Astrocyte of the spinal cord (primary cell): Measurements from ENCODE around the gene ZBED2.

Experiments
- DNase-seq: peaks from one replicate; pipeline ENCODE4 v3.0.0; 2011; ENCODE audit warnings: low read depth, low spot score
- H3K4me3 ChIP-seq: 2 replicates; pipeline ENCODE4 v1.5.1; 2011; ENCODE audit warnings: low read depth, mild to moderate bottlenecking, low read length, moderate library complexity
- CTCF ChIP-seq: IDR thresholded peaks from 2 replicates; pipeline ENCODE4 v1.5.1; 2012; ENCODE audit warnings: low read depth, mild to moderate bottlenecking, low read length, inconsistent platforms
- in situ Hi-C: cut with HindIII; loops from 2 replicates; pipeline ENCODE4 v1.10.0; 2017; ENCODE audit warnings: low sequenced_read_pairs

Gene ZBED2

DNA sequence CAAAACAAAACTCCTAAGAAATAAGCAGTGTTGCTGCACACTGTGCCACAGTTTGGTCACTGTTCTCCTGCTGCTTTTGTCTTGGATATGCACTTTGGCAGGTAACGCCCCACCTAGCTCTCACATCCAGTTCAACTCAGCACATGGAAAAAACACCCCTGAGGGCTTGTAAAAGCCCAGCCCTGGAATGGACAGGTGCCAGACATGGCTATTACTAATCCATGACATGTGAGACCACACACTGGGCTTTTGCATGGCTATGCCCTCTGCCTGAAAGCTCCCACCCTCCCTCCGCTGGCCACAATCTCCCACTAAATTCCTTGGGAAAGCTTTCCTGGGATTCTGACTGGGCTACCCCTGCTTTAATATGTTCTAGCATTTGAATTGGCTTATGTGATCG is 24.7 kb upstream of the ZBED2 start:
- TF ChIP-seq CTCF = no peak
- H3K4me3 ChIP-seq = no peak overlapping the region
- DNase-seq = peak; percentile 20
- in situ Hi-C loops = no loop called here

DNA sequence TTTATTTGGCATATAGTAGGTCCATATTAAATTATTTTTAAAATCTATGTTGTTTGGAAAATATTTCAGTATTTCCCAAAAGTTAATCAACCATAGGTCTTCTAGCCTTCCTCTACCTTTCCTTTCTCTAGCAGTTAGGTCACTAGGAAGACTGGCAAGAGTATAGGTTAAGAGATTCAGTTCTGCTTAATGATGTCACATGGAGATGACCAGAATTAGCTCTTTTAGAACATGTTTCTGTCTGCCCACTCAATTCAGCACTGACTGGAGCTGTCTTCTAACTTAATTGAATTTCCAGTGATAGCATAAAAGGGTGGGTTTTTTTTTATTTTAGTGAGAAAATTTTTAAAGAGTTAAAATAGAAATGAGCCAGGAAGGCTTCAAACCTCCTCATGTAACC is 23.8 kb upstream of the ZBED2 start:
- in situ Hi-C loops = no loop called here
- H3K4me3 ChIP-seq = no peak overlapping the region
- DNase-seq = no peak
- TF ChIP-seq CTCF = no peak

DNA sequence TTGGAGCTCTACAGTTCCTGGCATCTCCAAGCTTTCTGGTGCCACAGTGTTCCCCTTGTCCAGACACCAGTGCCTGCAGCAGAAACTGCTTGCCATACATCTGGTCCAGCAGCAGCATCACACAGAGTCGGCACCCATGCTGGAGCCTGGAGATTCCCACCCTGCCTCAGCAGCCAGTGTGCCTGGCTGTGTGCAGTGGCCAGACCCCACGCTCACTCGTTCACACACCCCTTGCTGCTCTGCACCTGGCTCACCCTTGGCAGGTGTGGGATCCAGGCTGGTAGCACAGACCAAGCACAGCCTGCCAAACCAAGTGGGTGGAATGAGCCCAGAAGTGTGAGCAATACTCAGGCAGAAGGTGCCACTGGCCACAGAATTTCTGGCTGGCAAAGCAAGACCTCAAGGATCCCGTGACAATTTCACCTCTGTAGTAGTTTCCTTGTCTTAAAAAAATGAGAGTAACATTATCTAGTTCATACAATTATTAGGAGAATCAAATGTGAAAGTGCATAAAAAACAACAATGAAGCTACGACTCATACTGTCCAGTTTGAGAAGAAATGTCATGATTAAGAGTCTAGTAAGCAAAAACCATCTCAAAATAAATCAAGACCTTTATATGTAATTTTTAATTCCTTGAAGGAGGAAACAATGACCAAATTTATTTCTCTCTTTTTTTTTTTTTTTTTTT is 22.9 kb upstream of the ZBED2 start:
- no peak for TF ChIP-seq CTCF
- no peak for DNase-seq
- in situ Hi-C loops = no loop called here
- H3K4me3 ChIP-seq = no peak overlapping the region

DNA sequence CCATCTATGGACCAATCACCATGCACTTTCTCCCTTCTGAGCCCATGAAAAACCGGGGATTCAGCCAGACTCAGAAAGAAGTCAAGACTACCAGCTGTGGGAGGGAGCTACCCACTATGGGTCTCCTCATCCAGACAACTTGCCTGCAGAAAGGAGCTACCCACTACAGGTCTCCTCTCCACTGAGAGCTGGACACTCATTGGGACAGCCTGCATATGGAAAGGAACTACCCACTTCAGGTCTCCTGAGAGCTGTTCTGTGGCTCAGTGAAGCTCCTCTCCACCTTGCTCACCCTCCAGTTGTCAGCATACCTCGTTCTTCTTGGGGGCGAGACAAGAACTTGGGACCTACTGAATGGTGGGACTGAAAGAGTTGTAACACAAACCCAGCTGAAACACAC is 22.3 kb upstream of the ZBED2 start:
- in situ Hi-C loops = no loop called here
- no peak for DNase-seq
- H3K4me3 ChIP-seq = no peak overlapping the region
- TF ChIP-seq CTCF = no peak

DNA sequence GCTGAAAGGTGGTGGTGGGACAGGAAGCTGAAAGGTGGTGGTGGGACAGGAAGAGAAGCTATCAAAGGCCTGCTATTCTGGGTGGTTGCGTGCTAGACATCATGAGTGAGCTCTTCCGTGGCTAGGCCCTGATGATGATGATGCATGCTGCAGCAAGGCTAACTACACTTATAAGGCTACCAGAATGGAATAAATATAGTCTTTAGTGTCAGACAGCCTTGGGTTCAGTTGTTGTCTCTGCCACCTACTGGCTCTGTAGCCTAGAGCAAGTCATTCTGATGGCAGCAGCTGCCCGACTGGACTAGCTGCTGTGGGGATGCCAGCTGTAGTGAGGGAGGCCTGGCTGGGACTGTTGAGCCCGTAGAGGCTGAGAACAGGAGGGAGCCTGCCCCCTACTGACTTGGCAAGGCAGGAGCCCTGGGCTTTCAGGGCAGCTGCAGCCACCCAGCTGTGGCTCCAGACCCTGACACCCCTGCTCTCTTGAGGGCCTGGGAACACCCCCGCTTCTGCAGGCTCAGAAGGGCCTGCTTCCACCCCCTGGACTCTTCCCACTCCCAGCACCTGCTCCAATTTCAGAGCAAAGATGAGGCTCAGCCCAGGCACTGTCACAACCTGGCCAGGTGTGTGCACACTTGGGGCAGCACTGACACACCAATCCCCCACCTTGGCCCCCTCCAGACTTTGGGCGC is 21.4 kb upstream of the ZBED2 start:
- H3K4me3 ChIP-seq = no peak overlapping the region
- no peak for DNase-seq
- in situ Hi-C loops = no loop called here
- TF ChIP-seq CTCF = no peak

GRCh38 chr3:111615880-111616279 is 20.7 kb upstream of the ZBED2 start:
- DNase-seq = no peak
- in situ Hi-C loops = no loop called here
- no peak overlapping the region for H3K4me3 ChIP-seq
- no peak for TF ChIP-seq CTCF
